CD4-positive, alpha-beta T cell treated with Interleukin-4 for 1 hour (primary cell): ENCODE measurements around the gene TEF.
"Not testable (repeated sequence)": the region's sequence is repeated elsewhere in the genome, so short reads cannot be mapped to it uniquely, and the experiment has no call there.

Experiments
- DNase-seq, 2 donors: peaks; one replicate each; pipeline ENCODE4 v3.0.0-alpha.2; 2020 to 2022

Gene TEF

DNA sequence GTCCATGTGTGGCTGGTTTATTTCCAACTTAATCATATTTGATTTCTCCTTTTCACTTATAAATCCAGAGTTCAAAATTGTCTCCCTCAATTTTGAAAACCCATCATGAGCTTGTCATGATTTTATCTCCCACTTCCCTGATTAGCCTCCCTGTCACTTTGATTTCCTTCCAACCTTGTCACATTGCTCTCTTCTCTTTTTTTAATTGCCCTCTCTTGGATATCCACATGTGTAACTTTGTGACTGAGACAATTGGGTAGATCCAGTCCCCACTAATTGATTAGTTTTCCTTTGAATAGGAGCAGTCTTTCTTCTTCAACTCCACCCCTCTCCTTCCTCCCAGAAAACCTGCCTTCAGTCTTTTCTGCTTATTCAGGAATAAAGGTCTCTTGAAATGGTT, 2.4 kb downstream of the TEF start:
- no peak for DNase-seq

DNA sequence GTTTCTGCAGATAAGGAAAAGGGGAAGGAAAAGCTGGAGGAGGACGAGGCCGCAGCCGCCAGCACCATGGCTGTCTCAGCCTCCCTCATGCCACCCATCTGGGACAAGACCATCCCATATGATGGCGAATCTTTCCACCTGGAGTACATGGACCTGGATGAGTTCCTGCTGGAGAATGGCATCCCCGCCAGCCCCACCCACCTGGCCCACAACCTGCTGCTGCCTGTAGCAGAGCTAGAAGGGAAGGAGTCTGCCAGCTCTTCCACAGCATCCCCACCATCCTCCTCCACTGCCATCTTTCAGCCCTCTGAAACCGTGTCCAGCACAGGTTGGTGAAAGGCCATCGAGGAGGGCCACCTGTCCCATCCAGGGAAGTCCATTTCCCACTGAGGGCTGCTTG, 5.6 kb downstream of the TEF start:
- DNase-seq, result no peak

GRCh38 chr22:41394012-41394356, 12.2 kb downstream of the TEF start:
- no peak for DNase-seq

GRCh38 chr22:41395531-41396240, 13.9 kb downstream of the TEF start:
- no peak for DNase-seq

GRCh38 chr22:41397143-41397811, 15.5 kb downstream of the TEF start:
- DNase-seq, result no peak

GRCh38 chr22:41398921-41399320, 17.2 kb downstream of the TEF start:
- DNase-seq, result no peak

- DNase-seq, result no peak
These were observed 20.3 kb downstream of the TEF start for GRCh38 chr22:41401781-41402648.

GRCh38 chr22:41402851-41403250, 21.1 kb downstream of the TEF start:
- not testable (repeated sequence) for DNase-seq

DNA sequence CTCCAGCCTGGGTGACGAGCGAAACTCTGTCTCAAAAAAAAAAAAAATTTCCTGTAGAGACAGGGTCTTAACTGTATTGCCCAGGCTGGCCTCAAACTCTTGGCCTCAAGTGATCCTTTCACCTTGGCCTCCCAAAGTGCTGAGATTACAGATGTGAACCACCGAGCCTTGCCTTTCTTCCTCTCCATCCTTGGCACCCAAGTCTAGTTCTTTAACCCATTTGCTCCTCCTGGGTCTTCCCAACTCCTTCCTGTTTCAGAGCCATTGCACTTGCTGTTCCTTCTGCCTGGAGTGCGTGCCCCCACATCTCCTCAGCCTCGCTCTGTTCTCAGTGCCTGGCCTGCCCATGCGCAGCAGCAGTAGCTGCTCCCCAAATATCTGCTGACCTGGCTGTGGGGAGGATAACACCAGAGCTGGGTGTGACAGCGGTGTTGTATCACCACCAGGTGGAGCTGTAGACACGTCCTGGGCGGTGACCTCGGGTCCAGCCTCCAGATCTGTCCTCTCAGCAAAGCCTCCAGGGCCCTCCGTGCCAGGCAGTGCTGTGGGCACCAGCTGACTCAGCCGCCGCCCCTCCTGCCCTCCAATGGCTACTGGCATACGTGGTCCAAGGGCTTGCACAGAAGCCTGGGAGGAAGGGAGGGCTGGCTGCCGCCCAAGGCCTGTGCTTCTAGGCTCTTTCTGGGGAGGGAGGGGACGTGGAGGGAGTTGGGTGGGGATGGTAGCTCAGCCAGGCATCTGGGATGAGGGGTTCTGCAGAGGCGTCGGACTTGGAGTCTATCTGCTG, 22.0 kb downstream of the TEF start:
- peak; percentile 89 to 90 for DNase-seq

DNA sequence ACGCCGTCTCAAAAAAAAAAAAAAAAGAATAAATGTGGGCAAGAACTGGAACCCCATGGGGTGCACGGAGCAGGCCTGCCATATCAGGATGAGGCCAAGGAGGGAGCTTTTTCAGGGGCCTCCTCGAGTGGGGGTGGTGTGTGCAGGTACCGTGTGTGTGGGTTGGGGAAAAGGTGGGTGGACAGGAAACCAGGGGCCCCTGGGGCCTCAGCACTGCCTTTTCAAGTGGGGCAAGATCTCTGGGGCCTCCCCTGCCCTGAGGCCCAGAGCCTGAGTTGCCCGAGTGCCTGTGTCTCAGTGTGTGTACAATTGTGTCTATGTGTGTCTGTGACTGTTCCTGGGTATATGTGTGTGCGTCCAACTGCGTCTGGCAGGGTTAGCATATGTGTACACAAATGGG, 23.8 kb downstream of the TEF start:
- peak in 1 of 2 donors; percentile 19 for DNase-seq

DNA sequence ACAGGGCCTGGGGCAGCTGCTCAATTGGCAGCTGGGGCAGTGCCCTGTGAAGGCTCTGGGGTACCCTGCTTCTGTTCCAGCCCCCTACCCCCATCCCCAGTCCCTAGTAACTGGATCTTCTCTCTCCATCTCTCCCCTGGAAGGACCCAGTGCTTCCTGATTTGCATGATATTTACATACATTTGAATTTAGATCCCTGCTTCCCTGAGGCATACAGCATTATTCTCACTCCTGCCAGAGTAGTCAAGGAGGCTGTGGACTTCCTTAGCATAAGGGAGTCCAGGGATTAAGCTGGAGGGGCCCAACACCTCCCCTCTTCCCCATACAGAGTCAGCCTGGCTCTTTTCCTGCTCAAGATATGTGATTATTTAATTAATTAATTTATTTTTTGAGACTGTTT, 24.7 kb downstream of the TEF start:
- no peak for DNase-seq

- DNase-seq, result no peak
These were observed 25.7 kb downstream of the TEF start for GRCh38 chr22:41407433-41407832.

DNA sequence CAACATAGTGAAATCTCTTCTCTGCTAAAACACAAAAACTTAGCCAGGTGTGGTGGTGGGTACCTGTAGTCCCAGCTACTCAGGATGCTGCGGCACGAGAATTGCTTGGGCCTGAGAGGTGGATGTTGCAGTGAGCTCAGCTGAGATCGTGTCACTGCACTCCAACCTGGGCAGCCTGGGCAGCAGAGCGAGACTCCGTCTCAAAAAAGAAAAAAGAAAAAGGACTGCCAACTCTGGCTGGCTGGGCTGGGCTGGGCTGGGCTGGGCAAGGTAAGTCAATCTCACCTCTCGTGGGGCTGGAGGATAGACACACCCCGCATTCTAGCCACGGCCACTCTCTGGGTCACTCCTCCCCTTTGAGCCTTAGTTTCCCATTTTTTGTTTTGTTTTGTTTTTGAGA, 26.9 kb downstream of the TEF start:
- no peak for DNase-seq

- no peak for DNase-seq
These were observed 28.6 kb downstream of the TEF start for GRCh38 chr22:41410311-41410751.

DNA sequence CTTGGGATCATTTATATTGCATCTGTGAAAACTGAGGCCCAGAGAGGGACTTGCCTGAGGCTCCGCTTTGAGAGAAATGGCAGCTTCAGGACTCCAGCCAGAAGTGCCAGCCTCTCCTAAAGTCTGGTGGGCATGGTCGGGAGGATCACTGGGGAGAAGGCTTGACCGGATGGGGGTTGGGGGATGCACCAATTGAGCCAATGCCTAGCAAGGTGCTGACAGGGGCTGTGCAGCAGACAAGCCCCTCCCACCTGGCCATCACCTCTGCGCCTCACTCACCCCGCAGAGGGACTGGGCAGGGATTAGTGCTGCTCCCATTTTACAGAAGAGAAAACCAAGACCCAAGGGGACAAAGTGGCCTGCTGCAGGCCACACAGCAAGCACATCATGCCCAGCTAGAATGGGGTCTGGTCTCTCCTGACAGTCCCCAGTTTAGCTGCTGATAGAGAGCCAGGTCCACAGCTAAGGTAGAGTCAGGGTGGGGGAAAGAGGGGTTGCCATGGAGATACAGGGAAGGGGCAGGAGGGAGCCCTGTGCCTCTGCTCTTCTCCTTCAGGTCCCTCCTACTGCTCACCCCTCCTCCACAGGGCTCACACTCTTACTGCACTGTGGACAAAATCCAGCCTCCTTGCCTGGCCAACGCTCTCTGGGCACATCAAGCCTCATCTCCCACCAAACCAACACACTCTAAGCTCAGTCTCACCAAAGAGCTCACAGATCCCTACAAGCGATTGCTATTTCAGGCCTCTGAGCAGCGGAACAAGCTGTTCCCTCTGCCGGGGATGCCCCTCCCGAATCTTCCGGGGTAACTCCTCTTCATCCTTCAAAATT, 29.5 kb downstream of the TEF start:
- no peak for DNase-seq

- DNase-seq, result no peak
These were observed 33.8 kb downstream of the TEF start for GRCh38 chr22:41415554-41415953.

DNA sequence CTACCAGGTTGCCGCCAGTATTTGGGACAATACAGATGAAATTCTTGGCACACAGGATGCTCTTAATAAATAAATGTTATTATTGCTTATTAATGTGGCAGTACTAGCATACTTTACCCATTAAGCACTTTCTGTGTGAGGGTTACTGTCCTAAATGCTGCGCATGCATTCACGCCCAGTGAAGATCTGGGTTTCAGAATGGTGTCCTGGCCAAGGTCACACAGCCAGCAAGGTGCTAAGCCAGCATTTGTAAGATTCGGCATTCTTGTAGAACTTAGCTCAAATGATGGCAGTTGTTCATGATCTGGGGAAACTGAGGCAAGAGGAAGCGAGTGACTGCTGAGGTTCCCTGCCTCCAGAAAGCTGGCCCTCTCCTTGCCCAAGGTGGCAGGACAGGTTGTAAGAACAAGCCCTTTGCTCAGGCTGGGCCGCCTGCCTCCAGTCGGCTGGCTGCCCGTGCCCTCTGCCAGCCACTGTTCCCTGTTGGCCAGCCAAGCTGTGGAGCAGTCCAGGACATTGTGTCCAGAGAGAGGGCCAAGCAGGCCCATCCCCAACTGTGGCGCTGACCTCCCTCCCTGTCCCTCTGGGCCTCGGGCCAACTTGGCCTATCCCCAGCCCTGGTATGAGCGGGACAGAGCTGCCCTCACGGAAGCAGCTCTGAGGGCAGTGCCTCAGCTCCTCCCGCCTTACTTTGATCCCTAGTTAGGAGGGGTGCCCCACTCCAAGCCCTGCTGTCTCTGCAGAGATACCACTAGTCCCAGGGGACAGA, 36.1 kb downstream of the TEF start:
- no peak for DNase-seq

- DNase-seq, result no peak
These were observed 37.0 kb downstream of the TEF start for GRCh38 chr22:41418717-41419116.

- peak; percentile 17 to 58 for DNase-seq
These were observed 44.1 kb downstream of the TEF start for GRCh38 chr22:41425660-41426365.

- no peak for DNase-seq
These were observed 47.6 kb downstream of the TEF start for GRCh38 chr22:41429232-41429950.
